A673 (cell line): Measurements from ENCODE around the gene BTN1A1. TPM values are rescaled to one million over a fixed set of nuclear protein-coding genes. Genes with fewer than 3 reads are reported as not detected.
"Not testable (repeated sequence)": the region's sequence is repeated elsewhere in the genome, so short reads cannot be mapped to it uniquely, and the experiment has no call there.

Experiments used
- BruUV-seq: library from RNA; stranded (reverse); fragments of 400-500 nt; replicated peaks from 2 replicates; lab custom pipeline; 2021; lab: Mats Ljungman, UMichigan
- CTCF ChIA-PET: fragments of 300-600 bp; sonication (Branson Sonifier 250); formaldehyde crosslinking; loops from one replicate; lab custom pipeline; 2022; ENCODE audit warnings: antibody characterized with exemption; lab: Charles Lee
- POLR2A ChIA-PET: fragments of 300-600 bp; sonication (Branson Sonifier 250); formaldehyde crosslinking; loops from one replicate; lab custom pipeline; 2022; ENCODE audit warnings: antibody characterized with exemption; ENCODE audit not compliant: low non-redundant PET; lab: Charles Lee
- DNase-seq: peaks from one replicate; pipeline ENCODE4 v3.0.0-alpha.2; 2015; ENCODE audit warnings: low spot score
- H3K27ac ChIP-seq: fragments of 200-600 bp; sonication (generic); 2 replicates; pipeline ENCODE4 v1.5.1; 2016; ENCODE audit warnings: mixed run types, low read depth, mild to moderate bottlenecking, mixed read lengths, antibody characterized with exemption, low read length; ENCODE audit not compliant: poor library complexity, severe bottlenecking
- H3K27me3 ChIP-seq: fragments of 200-600 bp; sonication (generic); replicated peaks from 2 replicates; pipeline ENCODE4 v1.6.1; 2017; ENCODE audit warnings: mixed run types, low read depth, mild to moderate bottlenecking, mixed read lengths, antibody characterized with exemption, low read length; ENCODE audit not compliant: insufficient read depth, poor library complexity
- H3K36me3 ChIP-seq: fragments of 200-600 bp; sonication (generic); 2 replicates; pipeline ENCODE4 v1.6.1; 2016; ENCODE audit warnings: mixed run types, mild to moderate bottlenecking, mixed read lengths, antibody characterized with exemption, low read length; ENCODE audit not compliant: insufficient read depth, poor library complexity, severe bottlenecking
- H3K4me1 ChIP-seq: fragments of 200-600 bp; sonication (generic); 2 replicates; pipeline ENCODE4 v1.6.1; 2017; ENCODE audit warnings: mixed run types, mild to moderate bottlenecking, mixed read lengths, antibody characterized with exemption, low read length; ENCODE audit not compliant: insufficient read depth, poor library complexity, severe bottlenecking
- H3K4me3 ChIP-seq: fragments of 200-600 bp; sonication (generic); 2 replicates; pipeline ENCODE4 v1.5.1; 2016; ENCODE audit warnings: low read depth, mixed run types, mild to moderate bottlenecking, mixed read lengths, low read length; ENCODE audit not compliant: poor library complexity, severe bottlenecking
- H3K9me3 ChIP-seq: fragments of 200-600 bp; sonication (generic); 2 replicates; pipeline ENCODE4 v1.6.1; 2016; ENCODE audit warnings: mixed run types, low read depth, mild to moderate bottlenecking, mixed read lengths, antibody characterized with exemption, low read length; ENCODE audit not compliant: poor library complexity, severe bottlenecking
- EZH2 ChIP-seq: fragments of 200-600 bp; sonication (generic); IDR thresholded peaks from 2 replicates; pipeline ENCODE4 v1.6.1; 2017; ENCODE audit warnings: borderline replicate concordance, low read depth, mild to moderate bottlenecking, mixed read lengths, antibody characterized with exemption, low read length; ENCODE audit not compliant: poor library complexity, severe bottlenecking
- intact Hi-C: fragments of 100-400 bp; cut with micrococcal nuclease; formaldehyde crosslinking; loops from one replicate; pipeline ENCODE4 v1.10.0; 2022; ENCODE audit not compliant: unreplicated experiment
- total RNA-seq: library from RNA; stranded (reverse); gene quantifications from 2 replicates; pipeline ENCODE4 v1.2.3, GENCODE V29; 2021
- TF ChIP-seq, protein P1 (sequence below): fragments of 300-800, 200-600 bp; sonication (generic); conservative IDR thresholded peaks from 2 replicates; pipeline ENCODE4 v1.5.1; 2017; ENCODE audit warnings: low read depth, mild to moderate bottlenecking, antibody characterized with exemption, low read length, moderate library complexity, mixed read lengths

The BTN1A1 gene
- total RNA-seq, 1 experiment from 2014 or later: not detected

DNA sequence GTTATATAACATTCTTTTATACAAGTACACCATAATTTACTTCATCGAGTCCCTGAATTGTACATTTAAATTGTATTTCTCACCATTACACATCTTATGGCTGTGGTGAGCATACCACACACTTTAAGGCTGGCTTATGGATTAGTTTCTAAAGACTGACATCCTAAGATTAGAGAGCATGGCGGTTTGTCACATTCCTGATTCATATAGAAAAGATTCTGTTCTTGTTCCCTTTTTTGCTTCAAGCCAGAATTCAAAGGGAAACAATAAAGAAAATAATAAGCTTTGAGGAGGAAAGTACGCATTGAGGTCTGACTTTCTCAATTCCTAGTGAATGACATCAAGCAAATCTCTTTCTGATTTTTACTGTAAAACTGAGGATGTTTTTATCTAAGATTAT lies 2.5 kb downstream of the BTN1A1 start:
- BruUV-seq: no TSS peak

DNA sequence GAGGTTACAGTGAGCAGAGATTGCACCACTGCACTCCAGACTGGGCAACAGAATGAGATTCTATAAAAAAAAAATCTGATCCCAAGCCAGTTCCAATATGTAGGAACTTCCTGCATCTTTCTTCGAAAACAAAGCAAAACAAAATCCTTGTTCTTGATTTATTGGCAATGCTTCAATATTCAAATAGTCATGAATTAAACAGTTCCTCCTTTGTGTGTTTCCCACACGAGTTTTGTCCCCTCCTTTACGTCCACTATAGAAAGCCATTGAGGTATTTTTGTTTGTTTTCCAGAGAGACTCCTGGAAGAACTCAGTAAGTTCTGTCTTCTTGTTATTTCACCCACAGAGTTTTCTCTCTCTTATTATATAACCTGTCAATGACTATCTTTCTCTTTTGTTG lies 7.6 kb downstream of the BTN1A1 start:
- intact Hi-C loops: no loop called here
- Histone ChIP-seq H3K36me3 (no peaks in the 10 kb centered on the region), H3K4me1 (no peaks in the 10 kb centered on the region), H3K9me3 (no peaks in the 10 kb centered on the region), H3K27me3 (no peaks in the 10 kb centered on the region), H3K27ac (no peak overlapping the region), H3K4me3 (no peak overlapping the region)
- POLR2A ChIA-PET: no interaction called here
- TF ChIP-seq EZH2: no peak
- TF ChIP-seq, protein P1, sequence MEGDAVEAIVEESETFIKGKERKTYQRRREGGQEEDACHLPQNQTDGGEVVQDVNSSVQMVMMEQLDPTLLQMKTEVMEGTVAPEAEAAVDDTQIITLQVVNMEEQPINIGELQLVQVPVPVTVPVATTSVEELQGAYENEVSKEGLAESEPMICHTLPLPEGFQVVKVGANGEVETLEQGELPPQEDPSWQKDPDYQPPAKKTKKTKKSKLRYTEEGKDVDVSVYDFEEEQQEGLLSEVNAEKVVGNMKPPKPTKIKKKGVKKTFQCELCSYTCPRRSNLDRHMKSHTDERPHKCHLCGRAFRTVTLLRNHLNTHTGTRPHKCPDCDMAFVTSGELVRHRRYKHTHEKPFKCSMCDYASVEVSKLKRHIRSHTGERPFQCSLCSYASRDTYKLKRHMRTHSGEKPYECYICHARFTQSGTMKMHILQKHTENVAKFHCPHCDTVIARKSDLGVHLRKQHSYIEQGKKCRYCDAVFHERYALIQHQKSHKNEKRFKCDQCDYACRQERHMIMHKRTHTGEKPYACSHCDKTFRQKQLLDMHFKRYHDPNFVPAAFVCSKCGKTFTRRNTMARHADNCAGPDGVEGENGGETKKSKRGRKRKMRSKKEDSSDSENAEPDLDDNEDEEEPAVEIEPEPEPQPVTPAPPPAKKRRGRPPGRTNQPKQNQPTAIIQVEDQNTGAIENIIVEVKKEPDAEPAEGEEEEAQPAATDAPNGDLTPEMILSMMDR: no peak
- CTCF ChIA-PET: no interaction called here
- no TSS peak for BruUV-seq
- no peak for DNase-seq

More for the DNA sequence above, 2.5 kb downstream of the BTN1A1 start:
- no peak overlapping the region for H3K27ac ChIP-seq
- no peak for DNase-seq
- H3K4me1 ChIP-seq: no peaks in the 10 kb centered on the region
- no peaks in the 10 kb centered on the region for H3K27me3 ChIP-seq
- H3K36me3 ChIP-seq: no peaks in the 10 kb centered on the region
- ChIA-PET POLR2A (no interaction called here), CTCF (no interaction called here)
- intact Hi-C loops: no loop called here
- no peak overlapping the region for H3K4me3 ChIP-seq
- no peaks in the 10 kb centered on the region for H3K9me3 ChIP-seq
- TF ChIP-seq EZH2: no peak
- TF ChIP-seq, protein P1: no peak

DNA sequence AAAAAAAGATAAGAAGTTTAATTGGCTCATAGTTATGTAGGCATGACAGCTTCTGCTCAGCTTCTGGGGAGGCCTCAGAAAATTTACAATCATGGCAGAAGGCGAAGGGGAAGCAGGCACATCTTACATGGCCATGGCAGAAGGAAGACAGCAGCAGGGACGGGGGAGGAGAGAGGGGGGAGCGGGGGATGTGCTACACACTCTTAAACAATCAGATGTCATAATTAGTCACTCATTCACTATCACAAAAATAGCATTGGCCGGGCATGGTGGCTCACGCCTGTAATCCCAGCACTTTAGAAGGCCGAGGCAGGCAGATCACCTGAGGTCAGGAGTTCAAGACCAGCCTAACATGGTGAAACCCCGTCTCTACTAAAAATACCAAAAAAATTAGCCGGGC lies 10.9 kb downstream of the BTN1A1 start:
- BruUV-seq, POLR2A ChIA-PET: not testable (repeated sequence)

DNA sequence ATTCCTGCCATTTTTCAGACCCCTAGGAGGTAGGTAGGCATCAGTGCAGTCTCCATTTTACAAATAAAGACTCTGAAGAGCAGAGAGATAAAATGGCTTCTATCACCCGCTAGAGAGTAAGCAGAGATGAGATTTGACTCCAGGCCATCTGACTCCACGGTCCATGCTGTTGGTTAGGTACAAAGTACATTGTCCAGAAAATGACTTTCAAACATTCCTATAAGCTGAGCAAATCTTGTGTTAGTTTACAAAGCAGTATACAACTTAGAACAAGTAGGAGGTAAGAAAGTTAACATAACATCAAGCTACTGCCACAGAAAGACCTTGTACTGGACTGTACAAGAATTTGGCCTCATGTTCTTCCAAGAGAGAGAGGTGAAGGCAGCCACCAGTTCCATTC lies 14.9 kb downstream of the BTN1A1 start:
- peaks cover 2% of the 10 kb centered on the region for H3K4me1 ChIP-seq
- no peaks in the 10 kb centered on the region for H3K9me3 ChIP-seq
- TF ChIP-seq EZH2: no peak
- TF ChIP-seq, protein P1: no peak
- no peaks in the 10 kb centered on the region for H3K27me3 ChIP-seq
- CTCF ChIA-PET: no interaction called here
- no TSS peak for BruUV-seq
- POLR2A ChIA-PET: no interaction called here
- DNase-seq: no peak
- intact Hi-C loops: no loop called here
- H3K27ac ChIP-seq: no peak overlapping the region
- no peak overlapping the region for H3K4me3 ChIP-seq
- no peaks in the 10 kb centered on the region for H3K36me3 ChIP-seq

More for the DNA sequence above, 10.9 kb downstream of the BTN1A1 start:
- CTCF ChIA-PET, intact Hi-C loops, H3K4me3 ChIP-seq, H3K36me3 ChIP-seq, H3K27ac ChIP-seq, H3K4me1 ChIP-seq, H3K9me3 ChIP-seq, DNase-seq, H3K27me3 ChIP-seq: not testable (repeated sequence)
